Muscle of leg (tissue), 11 donors: ENCODE measurements around the gene FILIP1L. TPM values are rescaled to one million over a fixed set of nuclear protein-coding genes. Genes with fewer than 3 reads are reported as not detected.

Experiments used
- DNase-seq: peaks from one replicate; pipeline ENCODE4 v3.0.0; 2013
- H3K27ac ChIP-seq: one replicate; pipeline ENCODE4 v1.5.1; 2013; ENCODE audit warnings: mild to moderate bottlenecking, low read length, control low read depth
- H3K27me3 ChIP-seq: one replicate; pipeline ENCODE4 v1.6.1; 2013; ENCODE audit warnings: low read length; ENCODE audit not compliant: control insufficient read depth, insufficient read depth
- H3K36me3 ChIP-seq: one replicate; pipeline ENCODE4 v1.6.1; 2013; ENCODE audit warnings: low read length; ENCODE audit not compliant: control insufficient read depth, insufficient read depth
- H3K4me1 ChIP-seq: one replicate; pipeline ENCODE4 v1.6.1; 2013; ENCODE audit warnings: low read length; ENCODE audit not compliant: control insufficient read depth, insufficient read depth
- H3K4me3 ChIP-seq: one replicate; pipeline ENCODE4 v1.5.1; 2013; ENCODE audit warnings: low read length, control low read depth
- H3K9me3 ChIP-seq: replicated peaks from 2 replicates; pipeline ENCODE4 v1.6.1; 2013; ENCODE audit warnings: low read depth, low read length; ENCODE audit not compliant: control insufficient read depth
- WGBS: methylation state at CpG from one replicate; pipeline ENCODE4 v1.1.5; 2013; ENCODE audit warnings: missing lambda C conversion rate; ENCODE audit not compliant: insufficient coverage; 5-methylcytosine and 5-hydroxymethylcytosine counted together
- polyA plus RNA-seq, 8 donors: library from polyadenylated mRNA; unstranded; fragments of 120-200 nt; gene quantifications; one replicate each; pipeline versions ENCODE4 v1.2.1 to v1.2.3, GENCODE V29; 2013; ENCODE audit warnings: inconsistent platforms in 1 of 8, low replicate concordance in 1 of 8; ENCODE audit not compliant: insufficient read length in 8 of 8, insufficient read depth in 1 of 8
- total RNA-seq: library from RNA; stranded (reverse); fragments of 120-200 nt; gene quantifications from one replicate; pipeline ENCODE4 v1.2.4, GENCODE V29; 2013

FILIP1L gene
- total and polyA plus RNA-seq, 9 donors = 30.0 to 72.9 (median 51.2) TPM

DNA sequence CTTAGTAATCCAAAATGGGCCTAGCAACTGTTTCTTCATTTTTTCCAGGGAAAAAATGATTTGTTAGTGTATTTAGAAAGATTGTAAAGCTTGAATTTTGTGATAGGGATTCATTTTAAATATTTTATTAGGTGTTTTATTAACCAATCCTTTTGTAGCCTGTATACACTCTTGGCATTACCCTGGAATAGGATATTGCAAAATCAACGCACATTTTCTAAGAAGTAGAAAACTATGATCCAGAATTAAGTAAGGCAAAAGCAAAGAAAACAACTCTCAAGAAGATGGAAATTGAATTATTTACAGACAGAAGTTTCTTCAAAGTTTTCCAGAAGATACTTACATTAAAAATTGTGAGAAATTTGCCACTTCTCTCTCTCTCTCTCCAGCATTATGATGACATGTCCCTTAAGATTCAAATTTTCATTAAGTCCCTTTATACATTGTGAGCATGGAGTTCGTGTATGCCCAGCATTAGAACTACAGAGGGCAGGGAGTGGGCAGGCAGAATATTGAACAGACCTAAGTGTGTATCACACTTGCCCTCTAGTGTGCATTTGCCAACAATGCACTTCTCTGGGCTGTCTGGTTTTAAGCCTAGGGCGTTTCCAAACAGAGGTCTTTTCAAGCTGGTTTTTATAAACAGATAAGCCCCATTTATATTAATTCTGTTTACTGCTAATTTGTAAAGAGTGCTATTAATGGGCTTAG lies 325.1 kb downstream of the FILIP1L start:
- H3K27me3 ChIP-seq = no peaks in the 10 kb centered on the region
- peak; percentile 52 for DNase-seq
- no peak overlapping the region for H3K27ac ChIP-seq
- no peaks in the 10 kb centered on the region for H3K4me1 ChIP-seq
- no peaks in the 10 kb centered on the region for H3K9me3 ChIP-seq
- no peak overlapping the region for H3K4me3 ChIP-seq
- no CpG with 5 or more reads among the region's 3 CpGs for WGBS
- H3K36me3 ChIP-seq = no peaks in the 10 kb centered on the region

Other genes starting within 250 kb of the FILIP1L start
- gene TBC1D23, start 146.5 kb upstream of the FILIP1L start, total RNA-seq = 37.3 TPM
- 10 to 100 TPM; 27.0 to 34.7 (median 31.2) TPM for gene TBC1D23, start 146.5 kb upstream of the FILIP1L start, polyA plus RNA-seq
- 26.0 TPM for gene NIT2, start 220.3 kb upstream of the FILIP1L start, total RNA-seq
- 10 to 100 TPM; 23.9 to 30.9 (median 27.3) TPM for gene NIT2, start 220.3 kb upstream of the FILIP1L start, polyA plus RNA-seq